NCI-H128 (cell line): ENCODE measurements around the gene RAB11B.
"Not testable (repeated sequence)": the region's sequence is repeated elsewhere in the genome, so short reads cannot be mapped to it uniquely, and the experiment has no call there.

ENCODE experiments used
- DNase-seq: peaks from one replicate; lab custom pipeline; 2025; ENCODE audit not compliant: unreplicated experiment; lab: John Stamatoyannopoulos, UW

The RAB11B gene

GRCh38 chr19:8389891-8390616 is at the start of gene RAB11B:
TSS of gene RAB11B (plus strand) at chr19:8390360. CDS start at chr19:8390417, 57 bp downstream.
- DNase-seq = peak; percentile 99

DNA sequence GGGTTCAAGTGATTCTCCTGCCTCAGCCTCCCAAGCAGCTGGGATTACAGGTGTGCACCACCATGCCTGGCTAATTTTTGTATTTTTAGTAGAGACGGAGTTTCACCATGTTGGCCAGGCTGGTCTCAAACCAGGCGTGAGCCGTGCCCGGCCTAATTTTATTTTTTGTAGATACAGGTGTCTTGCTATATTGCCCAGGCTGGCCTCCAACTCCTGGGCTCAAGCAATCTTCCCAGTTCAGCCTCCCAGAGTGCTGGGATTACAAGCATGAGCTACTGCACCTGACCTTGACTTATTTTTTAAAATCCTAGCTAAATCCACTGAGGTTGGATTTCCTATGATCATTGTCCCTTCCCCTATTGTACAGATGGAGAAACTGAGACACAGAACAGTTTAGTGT is 48.7 kb upstream of the RAB11B start:
- DNase-seq = not testable (repeated sequence)

DNA sequence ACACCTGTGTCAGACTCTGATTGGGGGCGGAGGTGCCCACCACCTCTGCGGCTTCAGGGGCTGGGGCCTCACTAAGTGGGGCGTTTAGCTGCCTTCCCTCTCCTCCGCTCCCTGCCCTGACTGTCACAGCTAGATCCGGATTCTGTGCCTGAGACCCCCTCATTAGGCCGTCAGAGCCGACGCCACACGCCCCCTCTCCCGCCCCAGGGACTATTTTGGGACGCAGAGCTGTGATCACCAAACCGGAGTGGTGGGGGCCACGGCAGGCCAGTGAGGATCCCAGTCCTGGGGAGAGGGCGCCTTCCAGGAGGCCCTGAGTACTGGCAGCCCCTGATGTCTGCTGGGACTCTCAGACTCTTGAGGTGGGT is 47.9 kb upstream of the RAB11B start:
- DNase-seq = no peak

DNA sequence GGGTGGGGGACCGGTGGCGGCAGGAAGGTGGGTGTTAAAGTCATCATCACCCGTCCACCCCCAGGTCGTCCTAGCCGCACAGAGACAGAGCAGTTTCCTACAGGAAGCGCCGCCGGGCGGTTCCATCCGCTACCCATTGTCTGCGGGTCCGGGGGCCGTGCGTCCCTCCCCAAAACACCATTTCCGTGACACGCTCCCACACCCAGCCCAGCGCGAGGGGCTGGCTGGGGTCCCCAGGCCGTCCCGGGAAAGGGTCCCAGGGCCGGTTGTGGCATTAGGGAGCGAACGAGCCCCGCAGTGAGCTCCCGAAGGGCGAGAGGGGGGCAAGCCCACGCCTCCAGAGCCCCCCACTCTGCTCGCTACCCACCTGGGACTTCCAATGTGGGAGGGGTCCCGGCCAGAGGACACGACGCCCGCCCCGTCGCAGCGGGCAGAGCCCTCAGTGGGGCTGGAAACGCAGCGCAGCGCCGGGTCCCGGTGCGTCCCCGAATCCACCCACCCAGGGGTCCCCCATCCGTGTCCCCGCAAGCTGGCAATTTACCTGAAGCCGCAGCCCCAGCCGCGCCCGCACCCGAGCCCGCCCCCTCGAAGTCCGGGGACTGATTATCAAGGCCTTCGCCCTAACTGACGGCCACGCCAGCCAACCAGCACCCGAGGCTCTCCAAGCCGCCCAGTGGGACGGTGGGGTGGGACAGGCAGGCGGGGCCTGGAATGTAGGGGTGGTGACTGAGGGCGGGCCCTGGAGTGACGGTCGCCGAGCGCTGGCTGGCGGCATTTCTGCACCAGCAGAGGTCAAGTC is 47.3 kb upstream of the RAB11B start, which contains the start of gene KANK3:
Gene KANK3 (minus strand): TSS at position 579 of the 799 bp plus-strand sequence. CDS start 5,434 bp downstream, outside the sequence.
- DNase-seq = no peak

DNA sequence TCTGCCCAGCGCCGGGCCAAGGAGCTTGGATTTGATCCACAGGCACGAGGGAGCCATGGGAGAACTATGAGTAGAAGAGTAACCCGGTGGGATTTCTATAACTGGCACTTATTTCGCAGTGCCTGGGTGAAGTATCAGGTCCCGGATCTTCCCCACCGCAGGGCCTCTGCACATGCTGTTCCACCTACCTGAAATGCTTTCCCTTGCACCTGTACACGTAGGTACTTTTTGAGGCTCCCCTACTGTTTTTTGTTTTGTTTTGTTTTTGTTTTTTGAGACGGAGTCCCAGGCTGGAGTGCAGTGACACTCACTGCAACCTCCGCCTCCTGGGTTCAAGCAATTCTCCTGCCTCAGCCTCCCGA is 46.7 kb upstream of the RAB11B start:
- DNase-seq = no peak

DNA sequence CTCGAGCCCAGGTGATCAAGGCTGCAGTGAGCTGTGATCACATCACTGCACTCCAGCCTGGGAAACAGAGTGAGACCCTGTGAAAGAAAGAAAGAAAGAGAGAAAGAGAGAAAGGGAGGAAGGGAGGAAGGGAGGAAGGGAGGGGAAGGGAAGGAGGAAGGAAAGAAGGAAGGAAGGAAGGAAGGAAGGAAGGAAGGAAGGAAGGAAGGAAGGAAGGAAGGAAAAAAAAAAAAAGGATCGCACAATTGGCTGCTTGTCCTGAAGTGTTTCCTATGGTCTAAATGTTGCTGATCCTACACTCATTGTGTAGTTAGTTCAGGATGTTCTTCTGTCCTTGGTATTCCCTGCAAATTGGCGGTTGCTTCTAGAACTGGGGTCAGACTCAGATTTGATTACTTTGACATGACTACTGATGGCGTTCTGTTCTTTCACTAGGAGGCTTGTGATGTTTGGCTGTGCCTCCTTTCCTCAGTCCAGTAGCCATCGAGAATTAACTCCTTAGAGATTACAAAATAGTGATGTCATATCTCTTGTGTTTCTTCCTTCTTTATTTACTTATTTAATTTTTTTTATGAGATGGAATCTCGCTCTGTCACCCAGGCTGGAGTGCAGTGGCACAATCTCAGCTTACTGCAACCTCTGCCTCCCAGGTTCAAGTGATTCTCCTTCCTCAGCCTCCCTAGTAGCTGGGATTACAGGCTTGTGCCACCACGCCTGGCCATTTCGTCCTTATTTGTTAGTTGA is 40.4 kb upstream of the RAB11B start:
- DNase-seq = not testable (repeated sequence)

DNA sequence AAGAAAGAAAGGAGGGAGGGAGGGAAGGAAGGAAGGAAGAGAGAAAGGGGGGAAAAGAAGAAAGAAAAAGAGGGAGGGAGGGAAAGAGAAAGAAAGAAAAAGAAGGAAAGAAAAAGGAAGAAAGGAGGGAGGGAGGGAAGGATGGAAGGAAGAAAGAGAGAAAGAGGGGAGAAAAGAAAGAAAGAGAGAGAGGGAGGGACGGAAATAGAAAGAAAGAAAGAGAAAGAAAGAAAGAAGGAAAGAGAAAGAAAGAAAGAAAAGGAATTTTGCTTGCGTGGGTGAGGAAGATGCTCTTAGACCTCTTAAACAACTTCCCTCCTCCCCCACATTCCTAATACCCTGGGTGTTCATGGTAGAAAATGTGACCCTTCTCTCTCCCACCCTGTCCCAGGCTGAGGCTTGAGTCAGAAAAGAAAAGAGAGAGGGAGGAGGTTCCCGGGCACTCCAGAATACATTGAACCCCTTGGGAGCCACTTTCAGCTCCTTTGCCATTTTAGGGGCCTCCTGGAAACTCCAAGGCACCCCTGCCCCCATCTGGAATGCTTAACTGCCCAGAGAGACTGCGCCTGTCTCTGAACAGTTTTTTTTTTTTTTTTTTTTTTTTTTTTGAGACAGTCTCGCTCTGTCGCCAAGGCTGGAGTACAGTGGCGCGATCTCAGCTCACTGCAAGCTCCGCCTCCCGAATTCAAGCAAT is 37.9 kb upstream of the RAB11B start:
- no peak for DNase-seq

- not testable (repeated sequence) for DNase-seq
Observed at GRCh38 chr19:8352845-8353244, 37.3 kb upstream of the RAB11B start.

GRCh38 chr19:8355631-8356402 is 34.3 kb upstream of the RAB11B start:
- DNase-seq = no peak

DNA sequence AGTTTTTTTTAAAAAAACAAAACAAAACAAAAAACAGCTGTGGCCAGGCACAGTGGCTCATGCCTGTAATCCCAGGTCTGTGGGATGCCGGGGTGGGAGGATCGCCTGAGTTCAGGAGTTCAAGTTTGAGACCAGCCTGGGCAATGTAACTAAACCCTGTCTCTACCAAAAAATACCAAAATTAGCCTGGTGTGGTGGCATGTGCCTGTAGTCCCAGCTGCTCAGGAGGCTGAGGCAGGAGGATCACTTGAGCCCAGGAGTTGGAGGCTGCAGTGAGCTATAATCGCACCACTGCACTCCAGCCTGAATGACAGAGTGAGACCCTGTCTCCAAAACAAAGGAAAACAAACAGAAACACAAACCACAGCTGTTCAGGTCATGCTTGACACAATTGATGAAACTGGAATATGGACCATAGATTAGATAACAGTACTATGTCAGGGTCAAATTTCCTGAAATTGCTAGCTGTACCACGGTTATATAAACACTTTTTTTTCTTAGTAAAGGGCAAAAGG is 33.1 kb upstream of the RAB11B start:
- no peak for DNase-seq

DNA sequence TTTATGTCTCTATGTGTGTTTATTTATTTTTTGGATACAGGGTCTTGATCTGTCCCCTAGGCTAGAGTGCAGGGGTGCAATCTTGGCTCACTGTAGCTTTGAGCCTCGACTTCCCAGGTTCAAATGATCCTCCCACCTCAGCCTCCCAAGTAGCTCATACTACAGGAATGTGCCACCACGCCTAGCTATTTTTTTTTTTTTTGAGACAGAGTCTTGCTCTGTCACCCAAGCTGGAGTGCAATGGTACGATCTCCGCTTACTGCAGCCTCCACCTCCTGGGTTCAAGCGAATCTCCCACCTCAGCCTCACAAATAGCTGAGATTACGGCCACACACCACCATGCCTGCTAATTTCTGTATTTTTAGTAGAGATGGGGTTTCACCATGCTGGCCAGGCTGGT is 31.2 kb upstream of the RAB11B start:
- DNase-seq = no peak

DNA sequence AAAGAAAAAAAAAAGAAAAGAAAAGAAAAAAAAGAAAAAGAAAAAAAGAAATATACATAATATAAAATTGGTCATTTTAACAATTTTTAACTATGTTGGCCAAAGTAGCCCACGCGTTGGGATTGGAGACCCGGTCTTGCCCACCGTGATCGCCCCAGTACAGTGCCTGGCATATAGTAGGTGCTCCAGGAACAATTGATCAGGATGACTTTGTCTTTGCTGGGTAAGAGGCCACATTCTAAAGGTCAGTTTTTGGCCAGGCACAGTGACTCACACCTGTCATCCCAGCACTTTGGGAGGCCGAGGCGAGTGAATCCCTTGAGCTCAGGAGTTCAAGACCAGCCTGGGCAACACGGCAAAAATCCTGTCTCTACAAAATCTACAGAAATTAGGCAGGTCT is 30.0 kb upstream of the RAB11B start:
- DNase-seq = no peak

GRCh38 chr19:8361921-8362793 is 28.0 kb upstream of the RAB11B start:
- peak; percentile 29 for DNase-seq

GRCh38 chr19:8363803-8364771 is 26.1 kb upstream of the RAB11B start, which contains the start of gene ANGPTL4:
TSS of gene ANGPTL4 (plus strand) at chr19:8364155. CDS start at chr19:8364322, 167 bp downstream.
- no peak for DNase-seq

GRCh38 chr19:8366121-8366581 is 24.0 kb upstream of the RAB11B start:
- DNase-seq = no peak

GRCh38 chr19:8366961-8367326 is 23.2 kb upstream of the RAB11B start:
- no peak for DNase-seq

DNA sequence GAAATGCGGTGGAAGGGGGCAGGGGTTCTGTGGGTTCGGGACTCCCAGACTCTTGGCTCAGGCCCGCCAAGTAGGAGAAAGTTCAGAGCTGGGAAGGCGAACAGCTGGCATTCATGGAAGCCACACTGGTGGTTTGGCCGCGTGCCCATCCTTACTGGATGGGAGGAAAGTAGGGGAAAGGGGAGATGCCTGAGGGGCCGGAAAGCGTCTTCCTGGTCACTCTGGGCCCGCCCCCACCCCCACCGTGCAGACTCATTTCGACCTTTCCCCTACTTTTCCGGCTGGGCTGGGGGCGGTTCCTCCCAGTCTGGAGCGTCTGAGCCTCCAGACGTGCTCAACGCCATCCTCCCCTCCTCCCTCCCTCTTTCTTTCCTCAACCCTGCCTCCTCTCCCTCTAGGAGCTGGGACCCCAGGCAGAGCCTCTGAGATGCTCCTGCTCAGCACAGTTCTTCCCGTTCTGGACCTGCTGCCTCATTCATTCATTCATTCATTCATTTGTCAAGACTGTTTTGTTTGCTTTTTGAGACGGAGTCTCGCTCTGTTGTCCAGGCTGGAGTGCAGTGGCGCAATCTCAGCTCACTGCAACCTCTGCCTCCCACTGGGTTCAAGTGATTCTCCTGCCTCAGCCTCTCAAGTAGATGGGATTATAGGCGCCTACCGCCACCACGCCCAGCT is 22.7 kb upstream of the RAB11B start:
- no peak for DNase-seq
